H1 (cell line): ENCODE data around the gene CXCL14. TPM values are rescaled to one million over a fixed set of nuclear protein-coding genes. Genes with fewer than 3 reads are reported as not detected.

Experiments
- CTCF ChIA-PET: fragments of 300-600 bp; sonication (Branson Sonifier 250); formaldehyde crosslinking; loops from one replicate; lab custom pipeline; 2021; ENCODE audit not compliant: partially characterized antibody; lab: Charles Lee
- POLR2A ChIA-PET: fragments of 300-600 bp; sonication (Branson Sonifier 250); formaldehyde crosslinking; loops from one replicate; lab custom pipeline; 2021; ENCODE audit warnings: inconsistent platforms; ENCODE audit not compliant: partially characterized antibody; lab: Charles Lee
- DNase-seq, 2 experiments: peaks; one replicate each; pipeline versions ENCODE4 v3.0.0 to v3.0.0-alpha.2; 2010 to 2022; ENCODE audit warnings: low spot score in 2 of 2, low read depth in 1 of 2, mixed read lengths in 1 of 2
- FAIRE-seq: peaks from 2 replicates; lab custom pipeline; 2011; peaks lifted over from hg19 to GRCh38; lab: Jason Lieb, UNC
- H2AFZ ChIP-seq: 2 replicates; pipeline ENCODE4 v1.8.1; 2012; ENCODE audit warnings: low read length, inconsistent platforms
- H2AK5ac ChIP-seq: 2 replicates; pipeline ENCODE4 v1.6.1; 2013; ENCODE audit warnings: low read depth, low read length
- H2BK120ac ChIP-seq: replicated peaks from 2 replicates; pipeline ENCODE3; 2013; ENCODE audit warnings: low read depth, low read length, inconsistent platforms
- H2BK12ac ChIP-seq: 2 replicates; pipeline ENCODE4 v1.6.1; 2013; ENCODE audit warnings: low read depth, low read length
- H2BK15ac ChIP-seq: 2 replicates; pipeline ENCODE4 v1.6.1; 2013; ENCODE audit warnings: low read length
- H2BK20ac ChIP-seq: 2 replicates; pipeline ENCODE4 v1.6.1; 2013; ENCODE audit warnings: low read length
- H2BK5ac ChIP-seq: 2 replicates; pipeline ENCODE4 v1.6.1; 2013; ENCODE audit warnings: low read depth, low read length
- H3K14ac ChIP-seq: 2 replicates; pipeline ENCODE4 v1.6.1; 2013; ENCODE audit warnings: inconsistent platforms; ENCODE audit not compliant: insufficient read length
- H3K18ac ChIP-seq: 2 replicates; pipeline ENCODE4 v1.6.1; 2013; ENCODE audit warnings: low read length; ENCODE audit errors: extremely low read depth
- H3K23ac ChIP-seq: 2 replicates; pipeline ENCODE4 v1.6.1; 2013; ENCODE audit warnings: inconsistent platforms; ENCODE audit not compliant: insufficient read length
- H3K23me2 ChIP-seq: 2 replicates; pipeline ENCODE4 v1.6.1; 2013; ENCODE audit warnings: low read depth, low read length
- H3K27ac ChIP-seq: 2 replicates; pipeline ENCODE4 v1.6.1; 2011; ENCODE audit warnings: low read depth, low read length, inconsistent platforms
- H3K27me3 ChIP-seq, 4 experiments: replicated peaks in 1 of 4; 1 replicate in 1 of 4; 2 replicates in 3 of 4; pipeline versions ENCODE4 v1.6.1 to v1.8.1; 2011 to 2013; ENCODE audit warnings: low read length in 3 of 4, mild to moderate bottlenecking in 3 of 4, inconsistent platforms in 2 of 4, mixed read lengths in 2 of 4, moderate library complexity in 1 of 4; ENCODE audit not compliant: control insufficient read depth in 3 of 4, insufficient read depth in 3 of 4; ENCODE audit errors: extremely low read depth in 1 of 4
- H3K36me3 ChIP-seq, 4 experiments: 2 replicates each; pipeline versions ENCODE4 v1.6.1 to v1.8.1; 2011 to 2013; ENCODE audit warnings: mild to moderate bottlenecking in 4 of 4, low read length in 3 of 4, moderate library complexity in 2 of 4, control low read depth in 1 of 4, inconsistent platforms in 1 of 4; ENCODE audit not compliant: insufficient read depth in 4 of 4, control insufficient read depth in 2 of 4
- H3K4ac ChIP-seq: replicated peaks from 2 replicates; pipeline ENCODE3; 2013; ENCODE audit warnings: low read length, low read depth, mixed read lengths, inconsistent platforms; ENCODE audit not compliant: insufficient read length
- H3K4me1 ChIP-seq, 4 experiments: replicated peaks in 1 of 4; 1 replicate in 1 of 4; 2 replicates in 3 of 4; pipeline versions ENCODE4 v1.6.1 to v1.8.1; 2011 to 2013; ENCODE audit warnings: low read length in 3 of 4, inconsistent platforms in 2 of 4, mixed read lengths in 1 of 4; ENCODE audit not compliant: insufficient read depth in 4 of 4, control insufficient read depth in 3 of 4
- H3K4me2 ChIP-seq, 2 experiments: 2 replicates each; pipeline versions ENCODE4 v1.6.1 to v1.8.1; 2011 to 2013; ENCODE audit warnings: low read depth in 2 of 2, low read length in 2 of 2, control low read depth in 1 of 2, inconsistent platforms in 1 of 2, mild to moderate bottlenecking in 1 of 2; ENCODE audit not compliant: insufficient read depth in 1 of 2
- H3K4me3 ChIP-seq, 4 experiments: fragments of 200-600, 300-600 bp in 1 of 4; sonication (generic), shearing (Covaris generic), sonication (Bioruptor Twin) in 1 of 4; 2 replicates each; pipeline versions ENCODE4 v1.5.1 to v1.8.1; 2011 to 2016; ENCODE audit warnings: low read length in 4 of 4, low read depth in 3 of 4, control low read depth in 2 of 4, inconsistent platforms in 2 of 4, mild to moderate bottlenecking in 2 of 4, mixed read lengths in 1 of 4, moderate library complexity in 1 of 4; ENCODE audit not compliant: insufficient read depth in 2 of 4; ENCODE audit errors: extremely low read depth in 1 of 4
- H3K56ac ChIP-seq: replicated peaks from 2 replicates; pipeline ENCODE3; 2013; ENCODE audit warnings: low read depth, mild to moderate bottlenecking, mixed read lengths, low read length, inconsistent platforms; ENCODE audit not compliant: insufficient read length
- H3K79me1 ChIP-seq: 2 replicates; pipeline ENCODE4 v1.6.1; 2013; ENCODE audit warnings: low read depth, low read length, control low read depth
- H3K79me2 ChIP-seq, 2 experiments: 2 replicates each; pipeline versions ENCODE4 v1.6.1 to v1.8.1; 2012 to 2013; ENCODE audit warnings: low read length in 2 of 2, mild to moderate bottlenecking in 2 of 2, inconsistent platforms in 1 of 2; ENCODE audit not compliant: insufficient read depth in 2 of 2, control insufficient read depth in 1 of 2
- H3K9ac ChIP-seq, 4 experiments: replicated peaks in 1 of 4; 1 replicate in 1 of 4; 2 replicates in 3 of 4; pipeline versions ENCODE4 v1.6.1 to v1.8.1; 2011 to 2013; ENCODE audit warnings: low read depth in 3 of 4, low read length in 3 of 4, control low read depth in 2 of 4, mild to moderate bottlenecking in 2 of 4, moderate library complexity in 2 of 4, inconsistent platforms in 1 of 4; ENCODE audit errors: extremely low read depth in 1 of 4
- H3K9me3 ChIP-seq, 2 experiments: 2 replicates each; pipeline versions ENCODE4 v1.6.1 to v1.8.1; 2012 to 2013; ENCODE audit warnings: mild to moderate bottlenecking in 2 of 2, moderate library complexity in 2 of 2, control low read depth in 1 of 2, inconsistent platforms in 1 of 2, low read depth in 1 of 2, low read length in 1 of 2, mixed read lengths in 1 of 2; ENCODE audit not compliant: insufficient read depth in 2 of 2
- H4K20me1 ChIP-seq, 2 experiments: replicated peaks in 1 of 2; 2 replicates each; pipeline versions ENCODE3 to v1.8.1; 2011 to 2013; ENCODE audit warnings: inconsistent platforms in 2 of 2, low read length in 2 of 2, mild to moderate bottlenecking in 1 of 2; ENCODE audit not compliant: insufficient read depth in 2 of 2, control insufficient read depth in 1 of 2
- H4K5ac ChIP-seq: 2 replicates; pipeline ENCODE4 v1.6.1; 2013; ENCODE audit warnings: low read length, low read depth, mixed read lengths, inconsistent platforms; ENCODE audit not compliant: insufficient read length
- H4K8ac ChIP-seq: 2 replicates; pipeline ENCODE4 v1.8.0; 2013; ENCODE audit warnings: mild to moderate bottlenecking, moderate library complexity, low read length, inconsistent platforms; ENCODE audit not compliant: insufficient read depth; ENCODE audit errors: extremely low read depth
- H4K91ac ChIP-seq: replicated peaks from 2 replicates; pipeline ENCODE3; 2013; ENCODE audit warnings: low read length, mixed read lengths, inconsistent platforms; ENCODE audit not compliant: insufficient read length
- BRCA1 ChIP-seq: IDR thresholded peaks from 2 replicates; pipeline ENCODE4 v1.6.1; 2012; ENCODE audit warnings: low read depth, low read length, improper control_type of control experiment
- EZH2 ChIP-seq: fragments of 200-600 bp; sonication (generic); IDR thresholded peaks from 2 replicates; pipeline ENCODE4 v1.7.1; 2012; ENCODE audit warnings: low read depth, mild to moderate bottlenecking, moderate library complexity, low read length, inconsistent platforms; ENCODE audit not compliant: severe bottlenecking
- SP4 ChIP-seq: IDR thresholded peaks from 2 replicates; pipeline ENCODE4 v1.6.1; 2012; ENCODE audit warnings: low read length, inconsistent platforms
- TCF12 ChIP-seq: IDR thresholded peaks from 2 replicates; pipeline ENCODE4 v1.6.1; 2011; ENCODE audit warnings: low read depth, mild to moderate bottlenecking, low read length
- WGBS, 2 experiments: shearing (Covaris generic) in 1 of 2; methylation state at CpG; one replicate each; pipeline versions ENCODE4 v1.1.6 to v1.1.7; 2013 to 2015; ENCODE audit warnings: low lambda C conversion rate in 2 of 2, mixed read lengths in 2 of 2, inconsistent platforms in 1 of 2, low coverage in 1 of 2, missing lambda C conversion rate in 1 of 2; ENCODE audit not compliant: insufficient replicate concordance in 2 of 2, insufficient coverage in 1 of 2, insufficient read length in 1 of 2; ENCODE audit errors: extremely low coverage in 1 of 2, missing lambda C conversion rate in 1 of 2; 5-methylcytosine and 5-hydroxymethylcytosine counted together
- polyA plus RNA-seq, 7 experiments: library from polyadenylated mRNA; depleted of rRNA in 3 of 7; stranded (reverse) in 5 of 7; unstranded in 2 of 7; fragments of >200 nt in 5 of 7; fragments of 200-250 nt in 2 of 7; gene quantifications; 1 replicate in 5 of 7; 2 replicates in 1 of 7; 4 replicates in 1 of 7; pipeline versions ENCODE4 v1.2.1 to v1.2.3, GENCODE V29; 2011 to 2013; ENCODE audit warnings: missing spikeins in 2 of 7, mixed read lengths in 2 of 7
- total RNA-seq: library from RNA; stranded (reverse); fragmentation: NEBNext Ultra II Directional; extraction: Animal tissue kit (Norgen Biotek cat#: 25700); gene quantifications from 2 replicates; pipeline ENCODE4 v1.2.1, GENCODE V29; 2021

The CXCL14 gene
- total and polyA plus RNA-seq, 2 of the 8 experiments (the other 6 are each of a cell fraction or from before 2014, with no cell fraction given) = 1.5 to 1.8 TPM

DNA sequence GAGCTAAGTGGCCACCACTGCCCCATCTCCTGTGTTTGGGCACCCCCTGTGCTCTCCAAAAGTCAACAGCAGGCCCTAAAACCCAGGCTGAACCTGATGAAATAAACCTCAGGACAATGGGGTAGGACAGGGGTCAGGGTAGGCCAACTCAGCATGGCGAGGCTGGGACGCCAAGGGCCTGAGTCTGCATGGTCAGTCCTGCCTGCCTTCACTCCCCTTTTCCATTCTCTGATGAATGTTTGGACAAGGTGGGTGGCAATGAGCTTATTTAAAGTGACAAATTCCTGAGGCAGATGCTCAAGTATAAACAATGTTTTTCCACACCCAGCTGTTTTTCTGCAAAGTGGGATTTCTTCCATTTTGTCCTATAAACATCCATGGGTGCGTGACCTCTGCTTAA lies 47.2 kb upstream of the CXCL14 start:
- Histone ChIP-seq H2AK5ac (no peak overlapping the region), H4K8ac (no peak overlapping the region), H3K4me3 (no peak overlapping the region), H3K27ac (no peak overlapping the region), H3K23me2 (no peaks in the 10 kb centered on the region), H3K27me3 (no peaks in the 10 kb centered on the region), H2BK15ac (no peak overlapping the region), H3K4me1 (peaks cover 0 to 2% (median 0%) of the 10 kb centered on the region in 4 experiments; a peak in 1 of 7 replicates), H3K9ac (no peak overlapping the region), H2BK20ac (no peak overlapping the region), H3K79me2 (no peaks in the 10 kb centered on the region), H3K4ac (no peak overlapping the region), H2BK120ac (no peak overlapping the region), H2BK12ac (no peak overlapping the region), H2BK5ac (no peak overlapping the region), H2AFZ (no peak overlapping the region), H4K20me1 (no peaks in the 10 kb centered on the region), H3K79me1 (no peaks in the 10 kb centered on the region), H3K9me3 (no peaks in the 10 kb centered on the region), H3K56ac (no peak overlapping the region), H3K14ac (no peak overlapping the region), H3K23ac (no peak overlapping the region), H4K5ac (no peak overlapping the region), H3K36me3 (no peaks in the 10 kb centered on the region), H3K18ac (no peak overlapping the region), H3K4me2 (no peak overlapping the region), H4K91ac (no peak overlapping the region)
- WGBS, 2 experiments = 87% methylated on average over 3 of the region's 3 CpGs; no CpG with 5 or more reads in 1 of the 2 experiments
- FAIRE-seq (no peak), DNase-seq (peak in 1 of 2 experiments; percentile 19)
- no peak for TF ChIP-seq EZH2
- TF ChIP-seq TCF12 = no peak
- no peak for TF ChIP-seq BRCA1
- TF ChIP-seq SP4 = no peak
- CTCF ChIA-PET = interaction anchor here (1.0 to 1.8 kb wide), 3 partner anchors 16 to 65 kb away, joined by 3 to 5 read pairs (median 5); no protein-coding TSS in a partner anchor
- POLR2A ChIA-PET = no interaction called here
